IPS-11a (cell line): ENCODE results near the gene ZFAND2B.

Source experiments
- H3K4me3 ChIP-seq: one replicate; pipeline ENCODE4 v1.5.1; 2013; ENCODE audit warnings: low read depth, low read length, control low read depth

Gene ZFAND2B

DNA sequence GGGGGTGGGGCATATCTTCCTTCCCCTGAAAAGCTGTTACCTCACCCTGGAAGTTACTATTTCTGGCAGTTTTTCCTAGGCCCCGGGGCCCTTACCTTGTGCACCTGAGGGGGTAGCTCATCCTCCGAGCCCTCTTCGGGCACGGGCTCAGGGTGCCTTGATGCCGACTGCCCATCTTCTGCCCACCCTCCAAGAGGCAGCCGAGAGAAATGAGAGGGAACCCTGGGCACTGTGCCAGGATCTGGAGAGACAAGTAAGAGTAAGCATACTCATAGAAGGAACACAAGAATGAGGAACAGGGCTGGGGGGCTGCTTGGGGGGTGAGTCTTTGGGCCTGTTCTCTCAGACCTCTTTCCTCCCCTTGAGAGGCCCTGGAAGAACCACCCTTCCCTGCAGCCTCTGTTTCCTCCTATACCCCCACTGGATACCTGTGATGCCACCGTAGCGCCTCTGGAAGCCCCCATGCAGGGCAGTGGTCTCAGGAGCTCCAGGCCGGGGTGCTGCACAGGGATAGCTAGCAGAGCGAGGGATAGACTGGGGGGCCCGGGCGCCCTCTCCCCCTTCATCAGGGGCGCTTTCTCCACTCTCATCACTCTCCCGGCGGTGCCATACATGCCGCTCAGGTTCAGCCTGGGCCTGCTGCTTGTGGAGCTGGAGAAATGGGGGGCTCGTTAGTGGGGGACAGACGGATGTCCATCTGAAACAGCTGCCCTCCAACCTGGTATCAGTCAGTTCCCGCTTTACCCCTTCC lies 14.2 kb downstream of the ZFAND2B start:
- no peak overlapping the region for H3K4me3 ChIP-seq

DNA sequence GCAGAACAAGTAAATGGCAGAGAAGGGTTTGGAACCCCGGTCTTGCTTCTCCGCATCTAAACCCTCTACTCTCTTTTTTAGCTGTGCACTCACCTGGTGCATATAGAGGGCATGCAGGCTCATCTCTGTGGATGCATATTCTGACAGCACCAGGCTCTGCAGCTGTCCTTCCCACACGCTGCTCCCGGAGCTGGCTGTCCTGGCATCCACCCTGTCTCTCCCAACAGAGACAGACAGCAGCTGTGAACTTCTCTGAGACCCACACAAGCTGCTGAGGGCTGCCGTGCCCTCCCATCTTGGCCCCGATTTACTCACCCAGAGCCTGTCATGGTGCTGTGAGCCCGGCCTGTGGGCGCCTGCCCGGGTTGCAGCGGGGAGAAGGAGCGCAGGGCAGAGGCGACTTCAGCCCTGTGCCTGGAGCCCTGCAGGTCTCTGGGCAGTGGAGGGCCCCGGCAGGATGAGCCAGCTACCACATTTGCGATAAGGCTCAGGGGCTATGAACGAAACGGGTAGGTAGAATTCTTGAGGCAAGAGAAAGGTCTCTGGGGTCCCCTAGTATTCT lies 15.5 kb downstream of the ZFAND2B start:
- H3K4me3 ChIP-seq = no peak overlapping the region

- H3K4me3 ChIP-seq = no peak overlapping the region
Measured at GRCh38 chr2:219223831-219224610, 17.4 kb downstream of the ZFAND2B start.

DNA sequence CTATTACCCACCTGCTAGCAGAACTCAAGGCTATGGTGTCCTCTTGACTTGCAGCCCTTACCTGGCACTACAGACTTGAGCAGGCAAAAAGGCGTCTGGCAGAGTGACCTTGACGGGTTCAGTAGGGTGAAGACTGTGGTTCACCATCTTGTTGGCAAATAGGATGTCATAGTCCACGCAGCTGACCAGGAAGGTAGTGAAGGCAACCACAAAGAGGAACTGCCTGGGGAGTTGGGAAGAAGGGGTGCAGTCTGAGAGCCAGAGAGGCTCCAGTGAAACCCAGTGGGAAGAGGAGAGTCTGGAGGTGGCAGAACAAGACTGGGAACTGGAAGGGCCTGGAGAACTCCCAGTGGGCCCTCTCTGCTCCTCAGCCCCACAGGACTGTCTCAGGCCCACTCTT lies 18.8 kb downstream of the ZFAND2B start:
- no peak overlapping the region for H3K4me3 ChIP-seq

- H3K4me3 ChIP-seq = peak overlapping the region; percentile 94
Measured at GRCh38 chr2:219228041-219228910, 21.7 kb downstream of the ZFAND2B start.

GRCh38 chr2:219228911-219229304 lies 22.3 kb downstream of the ZFAND2B start:
- peak overlapping the region; percentile 94 for H3K4me3 ChIP-seq

DNA sequence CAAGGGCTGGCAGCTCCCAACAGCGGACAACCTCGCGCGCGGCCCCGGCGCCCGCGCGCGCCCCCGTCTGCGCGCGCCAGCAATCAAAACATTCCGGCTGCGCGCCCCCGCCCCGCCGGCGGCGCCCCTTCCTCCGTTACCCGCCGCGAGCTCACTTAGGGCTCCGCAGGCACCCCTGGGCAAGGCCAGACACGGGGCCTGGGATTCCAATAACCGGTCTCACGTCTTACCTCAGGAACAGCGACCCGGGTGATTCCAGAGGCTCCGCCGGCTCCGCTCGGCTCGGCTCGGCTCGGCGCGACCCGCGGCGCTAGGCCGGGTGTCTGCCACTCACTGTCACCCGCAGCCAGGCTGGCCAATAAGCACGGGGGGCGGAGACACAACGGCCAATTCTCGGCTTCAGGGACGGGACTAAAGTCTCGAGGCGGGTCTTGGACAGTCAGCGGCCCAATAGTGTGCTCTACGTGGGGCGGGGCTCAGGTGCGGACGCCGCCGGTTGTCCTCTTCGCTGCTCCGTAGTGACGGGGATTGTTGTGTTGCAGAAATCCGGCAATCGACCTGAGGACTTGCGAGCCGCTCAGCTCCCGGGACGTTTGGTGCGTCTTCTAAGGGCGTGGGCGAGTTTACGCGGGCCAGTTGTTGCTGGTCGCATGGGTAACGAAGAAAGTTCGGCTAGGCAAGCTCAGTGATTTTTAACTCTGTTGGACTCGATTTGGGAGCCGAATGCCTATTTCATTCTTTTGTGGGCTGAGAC lies 22.9 kb downstream of the ZFAND2B start, which contains the start of the genes ANKZF1 and ATG9A:
TSS of gene ANKZF1 (plus strand) at position 502 of the 754 bp plus-strand sequence. CDS start 452 bp downstream, outside the sequence.
TSS of gene ATG9A (minus strand) at position 332 of the 754 bp plus-strand sequence. CDS start 1,612 bp downstream, outside the sequence.
- peak within 1 kb of the TSS; percentile 94 for H3K4me3 ChIP-seq

DNA sequence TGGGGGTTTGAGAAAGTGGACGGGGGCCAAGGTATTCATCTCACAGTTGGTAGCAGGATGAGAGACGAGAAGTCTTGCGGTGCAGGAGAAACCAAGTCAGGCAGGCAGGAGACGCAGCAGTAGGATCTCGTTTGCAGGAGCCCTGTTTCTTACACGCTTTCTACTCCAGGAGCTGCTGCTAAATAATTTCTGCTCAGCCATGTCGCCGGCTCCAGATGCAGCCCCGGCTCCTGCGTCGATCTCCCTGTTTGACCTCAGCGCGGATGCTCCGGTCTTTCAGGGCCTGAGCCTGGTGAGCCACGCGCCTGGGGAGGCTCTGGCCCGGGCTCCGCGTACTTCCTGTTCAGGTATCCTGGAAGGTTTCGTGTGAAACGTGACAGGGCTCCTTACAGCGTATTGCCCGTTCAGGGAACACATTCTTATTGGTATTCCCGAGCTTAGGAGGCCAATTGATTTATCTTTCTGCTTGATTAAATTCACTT lies 23.5 kb downstream of the ZFAND2B start:
- H3K4me3 ChIP-seq = peak overlapping the region; percentile 94

- no peak overlapping the region for H3K4me3 ChIP-seq
Measured at GRCh38 chr2:219234331-219234730, 27.7 kb downstream of the ZFAND2B start.

GRCh38 chr2:219243291-219243761 lies 36.7 kb downstream of the ZFAND2B start:
- H3K4me3 ChIP-seq = no peak overlapping the region

DNA sequence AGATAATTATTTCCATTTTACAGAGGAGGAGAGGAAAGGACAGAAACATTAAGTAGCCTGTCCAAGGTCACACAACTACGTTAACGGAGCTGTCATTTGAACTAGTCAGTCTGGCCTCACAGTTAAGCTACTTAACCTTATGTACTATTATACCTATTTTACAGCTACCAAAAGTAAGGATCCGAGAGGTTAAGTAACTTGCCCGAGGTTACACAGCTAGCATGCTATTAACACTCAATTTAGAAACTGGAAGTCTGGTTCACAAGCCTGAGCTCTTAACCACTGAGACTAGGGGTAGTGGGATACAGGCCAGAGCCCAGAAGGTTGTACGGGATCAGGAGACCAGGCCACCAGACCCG lies 38.2 kb downstream of the ZFAND2B start:
- peak overlapping the region; percentile 92 for H3K4me3 ChIP-seq

DNA sequence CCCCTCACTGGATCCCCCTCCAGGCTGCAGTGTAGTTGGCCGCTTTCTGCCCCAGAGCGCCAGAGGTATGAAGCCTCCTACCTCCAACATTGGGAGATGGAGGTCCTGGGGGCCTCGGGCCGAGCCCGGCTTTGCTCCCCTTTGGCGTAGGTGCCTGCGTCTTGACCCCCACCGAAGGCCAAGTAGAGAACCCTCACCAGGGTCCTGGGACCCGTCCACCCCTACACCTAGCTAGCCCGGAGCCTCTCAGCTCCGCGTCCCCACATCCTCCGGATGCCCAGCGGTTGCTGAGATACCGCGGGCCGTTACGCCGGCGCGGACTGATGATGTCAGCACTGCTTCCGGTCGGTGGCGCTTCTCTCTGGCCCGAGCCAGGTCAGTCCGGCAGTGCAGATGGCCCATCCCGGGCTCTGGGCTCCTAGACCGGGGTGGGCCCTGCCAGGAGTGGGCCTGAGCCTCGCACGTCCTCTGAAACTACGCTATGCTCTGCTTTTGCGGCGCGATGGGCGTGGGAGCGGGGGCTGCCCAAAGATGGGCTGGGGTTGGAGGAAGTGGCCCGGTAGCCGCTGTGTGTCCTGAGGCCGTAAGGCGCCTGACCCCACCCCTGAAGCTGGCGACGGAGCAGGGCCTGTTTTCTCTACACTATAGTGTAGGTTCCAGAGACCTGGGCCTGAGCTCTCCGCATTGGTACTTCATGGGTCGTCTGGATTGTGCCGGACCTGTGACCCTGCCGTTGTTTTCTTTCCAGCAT lies 38.7 kb downstream of the ZFAND2B start, which contains the start of the genes GLB1L and STK16:
TSS of gene GLB1L (minus strand) at position 297 of the 751 bp plus-strand sequence. CDS start 1,871 bp downstream, outside the sequence.
TSS of gene STK16 (plus strand) at position 332 of the 751 bp plus-strand sequence. CDS start 521 bp downstream, outside the sequence.
- H3K4me3 ChIP-seq = peak within 1 kb of the TSS; percentile 92

GRCh38 chr2:219245899-219246230 lies 39.3 kb downstream of the ZFAND2B start:
- peak overlapping the region; percentile 92 for H3K4me3 ChIP-seq

DNA sequence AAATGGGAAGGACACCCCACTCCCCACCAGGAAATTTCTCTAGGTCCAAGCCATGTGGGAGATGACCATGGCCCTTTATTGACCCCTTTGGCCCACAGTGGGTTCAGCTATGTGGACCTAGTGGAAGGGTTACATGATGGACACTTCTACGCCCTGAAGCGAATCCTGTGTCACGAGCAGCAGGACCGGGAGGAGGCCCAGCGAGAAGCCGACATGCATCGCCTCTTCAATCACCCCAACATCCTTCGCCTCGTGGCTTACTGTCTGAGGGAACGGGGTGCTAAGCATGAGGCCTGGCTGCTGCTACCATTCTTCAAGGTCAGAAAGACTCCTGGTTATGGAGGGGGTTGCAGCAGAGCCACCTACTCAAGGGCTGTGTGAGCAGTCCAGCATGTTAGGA lies 40.0 kb downstream of the ZFAND2B start:
- H3K4me3 ChIP-seq = no peak overlapping the region

- H3K4me3 ChIP-seq = no peak overlapping the region
Measured at GRCh38 chr2:219247678-219248642, 41.4 kb downstream of the ZFAND2B start.

DNA sequence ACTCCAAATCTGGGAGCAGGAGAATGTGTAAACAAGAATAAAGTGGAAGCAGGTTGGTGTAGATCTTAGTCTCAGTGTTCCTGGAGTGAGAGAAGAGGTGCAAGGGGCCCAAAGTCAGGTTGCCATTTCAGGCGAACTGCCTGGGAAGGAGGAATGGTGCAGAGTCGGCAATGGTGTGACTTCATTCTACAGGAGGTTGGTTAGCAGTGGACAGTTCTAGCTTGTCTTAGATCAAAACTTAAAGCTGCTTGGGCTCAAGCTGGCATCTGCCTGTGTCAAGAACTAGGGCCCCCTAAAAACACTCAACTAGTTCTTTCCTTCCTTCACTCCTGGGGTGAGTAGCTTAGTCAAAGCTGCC lies 42.2 kb downstream of the ZFAND2B start:
- no peak overlapping the region for H3K4me3 ChIP-seq

- no peak overlapping the region for H3K4me3 ChIP-seq
Measured at GRCh38 chr2:219249203-219249980, 42.8 kb downstream of the ZFAND2B start.
